ENCODE data around the gene FAM3D. TPM values are rescaled to one million over a fixed set of nuclear protein-coding genes. Genes with fewer than 3 reads are reported as not detected.

Gene FAM3D
- total RNA-seq, 1 donor from 2014 or later: not detected

GRCh38 chr3:58652624-58653023 is 13.9 kb downstream of the FAM3D start:
- no peak for DNase-seq

GRCh38 chr3:58651276-58651675 is 15.3 kb downstream of the FAM3D start:
- no peak for DNase-seq

DNA sequence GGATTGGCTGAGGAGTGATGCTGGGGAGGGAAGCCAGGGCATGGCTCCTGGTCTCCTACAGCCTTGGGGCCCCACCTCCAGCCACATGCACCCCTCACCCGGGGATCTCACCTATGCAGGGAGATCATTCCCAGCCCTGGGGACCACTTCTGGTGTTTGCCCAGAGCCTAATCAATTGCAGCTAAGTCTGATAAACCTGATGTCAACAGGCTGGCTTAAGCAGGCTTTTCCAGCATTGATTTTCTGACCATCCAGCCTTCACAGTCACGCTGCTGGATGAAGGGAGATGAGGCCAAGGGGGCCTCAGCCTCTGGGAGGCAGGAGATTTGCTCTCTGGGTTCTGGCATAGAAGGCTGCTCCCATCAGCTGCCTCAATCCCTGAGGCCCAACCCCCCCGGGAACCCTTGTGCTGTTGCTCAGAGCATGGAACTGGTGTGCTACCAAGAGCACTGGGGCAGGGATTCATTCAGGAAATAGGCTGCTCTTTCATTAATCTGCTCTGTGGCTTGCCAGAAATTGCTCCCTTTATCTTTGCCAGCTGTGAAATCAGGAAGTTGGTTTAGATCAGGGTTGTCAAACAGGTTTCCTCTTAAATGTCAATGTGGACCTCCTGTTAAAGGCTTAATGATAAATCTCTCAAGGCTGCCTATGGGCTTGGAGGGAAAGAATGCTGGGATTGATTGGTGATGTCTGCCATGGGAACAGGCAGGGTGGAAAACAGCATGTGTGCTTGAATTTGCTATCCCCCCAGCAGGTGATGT is 19.0 kb downstream of the FAM3D start:
- DNase-seq: no peak

- DNase-seq: no peak
Measured at GRCh38 chr3:58646503-58646902, 20.1 kb downstream of the FAM3D start.

- no peak for DNase-seq
Measured at GRCh38 chr3:58645726-58646125, 20.8 kb downstream of the FAM3D start.

DNA sequence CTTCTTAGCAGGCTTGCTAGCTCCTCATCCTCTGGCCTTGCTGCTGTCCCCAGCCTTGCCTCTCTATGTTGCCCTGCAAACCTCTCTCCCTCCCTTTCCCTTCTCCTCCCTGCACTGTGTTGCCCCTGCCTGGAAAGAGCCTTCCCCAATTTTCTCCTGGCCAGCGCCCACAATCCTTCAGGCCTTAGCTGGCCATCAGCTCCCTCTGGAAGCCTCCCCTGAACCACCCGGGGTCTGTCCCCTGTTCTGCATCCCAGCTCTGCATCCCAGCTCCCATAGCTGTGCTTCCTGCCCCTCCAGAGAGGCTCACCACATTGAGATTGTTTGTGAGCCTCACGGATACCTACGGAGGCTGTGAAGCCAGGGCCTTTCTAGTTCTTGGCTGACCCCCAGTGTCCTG is 23.7 kb downstream of the FAM3D start:
- no peak for DNase-seq

DNA sequence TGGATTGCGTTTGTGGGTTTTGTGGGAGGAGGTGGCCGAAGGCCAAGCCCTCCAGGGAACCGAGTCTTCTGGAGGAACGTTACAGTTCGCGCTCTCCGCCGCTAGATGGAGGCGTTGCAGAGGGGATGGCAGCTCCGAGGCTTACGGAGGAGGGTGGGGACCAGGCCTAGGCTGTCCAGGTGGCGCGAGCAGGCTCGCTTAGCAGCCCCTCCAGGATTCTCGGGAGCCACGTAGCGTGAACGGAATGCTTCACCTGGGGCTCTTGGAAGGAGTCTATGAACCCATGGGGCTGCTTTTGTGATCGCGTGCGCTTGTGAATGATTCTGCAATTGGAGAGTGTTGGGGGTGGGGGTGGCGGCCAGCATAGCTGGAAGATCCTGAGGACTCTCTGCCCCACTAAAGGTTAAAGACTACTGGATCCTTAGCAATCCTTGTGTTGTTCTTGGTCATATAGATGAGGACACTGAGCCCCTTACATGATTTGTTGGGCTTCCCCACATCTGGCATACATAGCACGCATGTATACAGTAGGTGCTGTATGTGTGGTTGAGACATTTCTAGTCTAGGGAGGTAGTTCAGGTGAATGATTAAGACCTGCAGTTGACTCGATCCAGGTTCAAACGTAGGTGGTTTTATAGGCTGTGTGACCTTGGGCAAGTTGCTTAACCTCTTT is 25.7 kb downstream of the FAM3D start:
- DNase-seq: peak; percentile 55

DNA sequence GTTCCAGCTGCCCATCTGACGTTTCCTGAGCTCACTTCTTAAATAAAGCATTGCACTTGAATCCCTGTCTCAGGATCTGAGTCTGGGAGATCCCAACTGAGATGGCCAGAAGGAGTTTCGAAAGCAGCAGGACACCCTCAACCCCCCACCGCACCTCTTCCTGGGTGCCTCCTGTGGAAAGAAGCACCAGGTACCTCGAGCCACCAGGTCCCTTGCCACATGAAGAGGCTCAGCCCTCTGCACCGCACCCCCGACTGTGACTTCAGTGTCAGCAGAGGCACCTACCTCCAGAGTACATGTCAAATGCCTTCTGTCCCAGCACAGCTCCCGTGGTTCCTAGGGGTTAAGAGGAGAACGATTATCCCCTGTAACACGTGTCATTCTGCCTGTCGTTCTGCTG is 26.7 kb downstream of the FAM3D start:
- no peak for DNase-seq

- no peak for DNase-seq
Measured at GRCh38 chr3:58639001-58639400, 27.6 kb downstream of the FAM3D start.

DNA sequence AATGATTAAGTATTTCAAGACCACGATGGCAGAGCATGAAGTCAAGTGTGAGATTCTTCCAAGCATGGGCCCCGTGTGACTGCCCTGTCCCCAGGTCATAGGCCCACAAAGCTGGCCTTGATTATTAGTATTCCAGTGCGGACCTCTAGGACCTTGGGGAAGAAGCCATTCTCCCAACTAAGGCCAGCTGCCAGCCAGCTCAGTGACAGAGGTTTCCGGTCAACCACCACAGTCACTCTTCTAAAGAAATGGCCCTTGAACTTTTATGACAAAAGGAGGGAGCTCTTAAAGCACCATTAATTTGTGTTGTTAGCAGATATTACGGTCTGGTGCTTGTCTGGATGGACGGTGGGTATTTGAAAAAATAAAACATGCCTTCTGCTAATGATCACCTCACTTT is 28.0 kb downstream of the FAM3D start:
- no peak for DNase-seq

DNA sequence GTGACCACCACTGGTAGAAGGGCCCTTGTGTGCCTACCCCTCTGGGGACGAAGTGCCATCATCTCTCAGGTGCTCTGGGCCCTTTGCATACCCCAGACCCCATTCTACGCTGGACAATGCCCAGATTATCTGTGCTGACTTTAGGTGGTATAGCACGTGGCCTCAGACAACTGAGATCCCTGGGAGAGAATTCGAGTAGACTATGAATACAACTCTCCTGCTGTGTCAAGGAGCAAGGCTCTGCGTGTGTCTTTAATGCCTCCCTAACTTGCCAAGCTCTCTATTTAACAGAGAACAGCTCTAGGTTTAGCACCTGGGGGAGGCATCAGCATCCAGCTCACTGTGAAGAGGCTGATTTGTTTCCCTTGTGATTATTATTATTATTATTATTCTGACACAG is 29.1 kb downstream of the FAM3D start:
- no peak for DNase-seq

DNA sequence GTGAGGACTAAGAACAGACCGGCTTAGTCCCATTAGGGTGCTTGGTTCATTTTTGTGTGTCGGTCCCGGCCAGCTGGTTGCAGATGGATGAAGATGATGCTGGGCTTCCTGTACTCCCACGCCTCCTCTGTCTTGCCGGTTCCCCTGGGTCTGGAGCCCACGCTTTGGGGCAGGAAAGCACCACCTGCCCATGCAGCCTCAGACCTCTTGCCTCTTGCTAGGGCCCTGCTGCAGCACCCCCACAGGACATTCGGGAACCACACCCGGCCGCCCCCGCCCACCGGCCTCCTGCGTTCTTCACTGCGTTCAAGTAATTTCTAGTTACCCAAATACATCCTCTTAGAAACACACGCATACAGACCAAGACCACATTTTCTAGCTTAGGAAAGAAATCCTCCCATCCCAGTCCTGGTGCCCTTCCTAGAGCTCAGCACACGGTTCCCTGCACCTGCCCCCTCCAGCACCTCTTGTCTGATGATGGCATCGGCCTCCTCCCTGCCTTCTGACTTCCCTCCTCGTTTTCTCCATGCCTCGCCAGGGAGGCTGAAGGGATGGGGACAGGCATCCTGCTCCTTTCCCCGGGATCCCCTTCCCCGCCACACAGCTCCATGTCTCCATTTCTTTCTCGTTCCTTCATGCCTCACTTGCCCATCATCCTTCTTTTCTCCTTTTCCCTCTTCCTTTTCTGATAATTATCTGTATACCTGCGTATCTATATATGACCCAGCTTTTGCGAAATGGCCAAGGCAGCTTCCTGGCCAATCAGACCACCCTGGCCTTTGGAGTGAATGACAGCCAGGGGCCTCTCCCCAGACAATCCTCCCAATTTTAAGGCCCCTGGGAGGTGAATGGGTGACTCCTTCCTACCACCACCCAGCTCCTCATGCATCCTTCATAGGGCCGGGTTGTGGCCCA is 30.9 kb downstream of the FAM3D start:
- DNase-seq: no peak

GRCh38 chr3:58633157-58633865 is 33.3 kb downstream of the FAM3D start:
- no peak for DNase-seq

DNA sequence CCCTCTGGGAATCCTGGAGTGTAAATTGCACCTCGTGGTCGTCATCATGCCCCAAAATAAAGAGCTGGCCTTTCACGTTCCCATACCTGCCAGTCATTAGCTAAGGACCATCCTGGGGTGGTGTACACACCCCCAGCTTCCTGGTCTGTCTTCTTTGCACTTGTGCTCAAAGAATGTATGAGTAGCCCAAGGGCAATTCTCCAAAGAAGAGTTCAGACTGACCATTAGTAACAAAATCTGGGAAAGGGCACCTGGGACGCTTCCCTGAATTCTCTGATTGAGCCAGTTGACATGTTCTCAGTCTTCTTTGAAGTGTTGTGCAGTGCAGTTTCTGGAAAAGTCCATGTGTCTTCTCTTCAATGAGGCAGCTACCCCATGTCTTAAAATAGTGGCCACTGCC is 34.8 kb downstream of the FAM3D start:
- DNase-seq: no peak

DNA sequence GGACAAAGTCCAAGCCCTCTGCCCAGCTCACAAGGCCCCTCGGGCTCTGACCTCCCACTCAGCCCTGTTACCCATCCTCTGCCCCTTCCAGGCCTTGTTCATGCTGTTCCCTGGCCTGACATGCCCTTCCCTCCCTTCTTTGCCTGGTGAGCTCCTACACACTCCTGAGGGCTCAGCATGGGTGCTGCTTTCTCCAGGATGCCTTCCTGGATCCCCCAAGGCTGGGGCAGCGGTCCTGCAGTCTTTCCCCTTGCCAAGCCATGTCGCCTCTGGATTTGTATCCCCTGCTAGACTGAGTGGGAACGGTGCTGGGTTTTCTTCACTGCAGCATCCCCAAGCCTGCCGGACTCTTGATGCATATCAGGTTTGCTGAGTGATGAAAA is 35.9 kb downstream of the FAM3D start:
- no peak for DNase-seq

DNA sequence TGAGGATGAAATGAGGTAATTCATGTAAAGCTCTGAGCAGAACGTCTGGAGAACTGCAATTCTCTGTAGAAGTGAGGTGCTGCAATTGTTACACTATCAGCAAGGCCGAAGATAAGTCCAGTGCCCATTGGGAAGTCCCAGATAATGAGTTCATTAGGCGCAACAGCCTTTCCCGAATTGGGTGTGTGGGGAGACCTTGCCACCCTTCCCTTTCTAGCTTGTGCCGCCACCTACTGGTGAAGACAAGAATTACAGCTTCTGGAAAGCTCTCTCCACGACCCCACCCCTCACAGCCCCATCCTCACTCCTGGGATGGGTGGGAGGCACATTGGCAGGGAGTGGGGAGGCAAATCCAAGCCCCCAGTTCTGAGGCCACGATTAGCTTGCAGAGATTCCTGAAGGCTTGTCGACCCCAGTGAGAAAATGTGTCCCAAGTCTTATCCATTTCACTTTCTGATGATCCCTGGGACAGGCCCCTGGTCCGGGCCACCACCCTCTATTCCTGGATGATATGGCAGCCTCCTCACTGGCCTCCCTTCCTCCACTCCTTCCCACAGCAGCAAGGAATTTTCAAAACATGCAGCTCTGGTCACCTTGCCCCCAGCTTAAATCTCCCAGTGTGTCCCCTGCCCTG is 36.4 kb downstream of the FAM3D start:
- DNase-seq: peak; percentile 34

- no peak for DNase-seq
Measured at GRCh38 chr3:58629629-58630028, 36.9 kb downstream of the FAM3D start.

DNA sequence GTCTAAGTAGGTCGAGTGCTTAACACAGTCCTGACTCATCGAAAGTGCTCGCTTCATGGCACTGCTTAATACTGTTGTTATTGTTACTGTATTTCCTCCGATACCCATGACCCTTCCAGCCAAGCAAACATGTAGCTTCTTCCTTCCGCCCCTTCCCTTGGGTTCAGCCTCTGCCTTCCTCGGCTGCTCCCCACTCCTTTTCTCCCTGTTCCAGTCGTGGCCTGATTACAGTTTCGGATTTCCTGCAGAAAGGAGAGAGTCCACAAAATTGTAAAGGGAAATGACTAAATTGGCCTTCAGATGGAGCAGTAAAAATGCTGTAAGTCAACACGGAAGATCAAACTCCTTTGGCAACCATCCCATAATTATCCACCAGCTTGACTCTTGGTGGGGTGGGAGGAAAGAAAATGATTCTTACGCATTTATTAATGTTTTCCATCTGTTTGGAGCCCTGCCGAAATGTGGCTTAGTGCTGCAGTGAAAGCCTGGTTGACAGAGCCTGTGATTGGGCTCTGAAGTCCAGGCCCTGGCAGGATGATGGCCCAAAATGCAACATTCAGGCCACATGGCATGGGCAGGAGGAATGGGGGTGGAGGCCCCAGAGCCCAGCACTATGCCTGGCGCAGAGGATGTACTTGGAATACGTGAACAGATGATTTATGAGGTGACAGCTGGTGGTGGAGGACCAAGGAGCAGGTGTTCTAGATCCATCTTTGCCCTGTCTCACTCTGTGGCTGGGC is 37.6 kb downstream of the FAM3D start:
- no peak for DNase-seq

- no peak for DNase-seq
Measured at GRCh38 chr3:58627941-58628340, 38.6 kb downstream of the FAM3D start.

GRCh38 chr3:58627570-58627885 is 39.0 kb downstream of the FAM3D start:
- DNase-seq: no peak

DNA sequence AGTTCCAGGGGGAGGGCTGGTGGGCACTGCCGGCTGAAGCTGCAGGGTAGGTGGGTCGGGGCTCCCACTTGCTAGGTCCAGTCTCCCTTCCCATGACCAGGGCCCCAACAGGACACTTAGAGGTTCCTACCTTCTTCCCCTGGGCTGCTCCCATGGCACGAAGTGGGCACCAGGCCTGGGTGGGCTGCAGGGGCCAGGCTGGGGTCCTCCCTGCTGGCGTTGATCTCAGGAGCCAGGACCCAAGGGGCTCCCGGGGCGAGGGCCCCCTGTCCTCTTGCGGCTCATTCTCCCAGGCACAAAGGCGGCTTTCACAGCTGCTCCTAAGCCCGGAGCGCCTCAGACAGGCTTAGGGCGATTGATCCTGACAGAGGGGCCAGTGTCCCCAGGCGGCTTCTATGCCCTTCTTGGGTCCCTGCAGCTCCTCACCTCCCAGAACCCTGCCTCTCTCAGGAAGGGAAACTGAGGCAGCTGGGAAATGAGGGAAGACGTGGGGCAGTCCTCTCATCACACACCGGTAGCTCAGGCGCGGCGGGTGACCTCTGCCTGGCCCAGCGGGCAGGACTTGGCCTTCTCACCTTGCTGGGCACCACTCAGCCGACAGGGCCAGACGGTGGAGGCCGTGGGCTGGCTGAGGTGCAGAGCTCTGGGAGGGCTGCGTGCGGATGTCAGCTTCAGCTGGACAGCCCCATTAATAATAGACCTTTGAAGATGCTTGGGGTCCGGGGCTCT is 39.6 kb downstream of the FAM3D start:
- DNase-seq: no peak

All from occipital lobe (tissue), 2 donors.